GM18867 (cell line): ENCODE measurements around the gene RAPGEF2.

Experiments
- ATAC-seq: cut with Tn5 transposase; IDR thresholded peaks from one replicate; pipeline ENCODE4 v1.9.1; 2021; ENCODE audit warnings: mild to moderate bottlenecking, moderate library complexity; ENCODE audit not compliant: unreplicated experiment

Gene RAPGEF2

GRCh38 chr4:159396151-159396550, 293.3 kb downstream of the RAPGEF2 start:
- ATAC-seq, result no peak

- ATAC-seq, result no peak
These were observed 295.4 kb downstream of the RAPGEF2 start for GRCh38 chr4:159398236-159398638.

GRCh38 chr4:159400558-159401225, 297.8 kb downstream of the RAPGEF2 start:
- ATAC-seq, result no peak

- no peak for ATAC-seq
These were observed 298.4 kb downstream of the RAPGEF2 start for GRCh38 chr4:159401226-159401712.

- ATAC-seq, result no peak
These were observed 299.0 kb downstream of the RAPGEF2 start for GRCh38 chr4:159401791-159402380.
